Kidney glomerular epithelial cell (primary cell): ENCODE measurements around the gene BUD31.
"Not testable (repeated sequence)": the region's sequence is repeated elsewhere in the genome, so short reads cannot be mapped to it uniquely, and the experiment has no call there.

Experiments used
- DNase-seq: peaks from one replicate; lab custom pipeline; 2025; lab: John Stamatoyannopoulos, UW

The BUD31 gene

GRCh38 chr7:99380823-99381663, 27.7 kb upstream of the BUD31 start:
- no peak for DNase-seq

- DNase-seq = no peak
Observed at GRCh38 chr7:99381664-99382075, 27.1 kb upstream of the BUD31 start.

DNA sequence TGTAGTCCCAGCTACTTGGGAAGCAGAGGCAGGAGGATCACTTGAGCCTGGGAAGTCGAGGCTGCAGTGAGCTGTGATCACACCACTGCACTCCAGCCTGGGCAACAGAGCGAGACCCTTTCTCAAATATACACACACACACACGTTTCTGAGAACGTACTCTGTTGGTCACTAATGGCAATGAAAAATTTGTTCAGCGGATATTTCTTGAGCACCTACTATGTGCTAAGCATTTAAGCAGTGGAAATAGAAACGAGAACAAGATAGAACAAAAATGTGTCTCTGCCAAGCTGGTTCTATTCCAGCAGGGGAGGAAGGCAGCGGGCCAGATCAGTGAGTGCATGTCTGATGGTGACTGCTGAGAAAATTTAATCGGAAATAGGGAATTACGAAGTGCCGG, 25.6 kb upstream of the BUD31 start:
- no peak for DNase-seq

GRCh38 chr7:99383791-99384370, 24.9 kb upstream of the BUD31 start:
- DNase-seq = no peak

GRCh38 chr7:99384523-99384922, 24.2 kb upstream of the BUD31 start:
- no peak for DNase-seq

- no peak for DNase-seq
Observed at GRCh38 chr7:99385564-99385963, 23.2 kb upstream of the BUD31 start.

DNA sequence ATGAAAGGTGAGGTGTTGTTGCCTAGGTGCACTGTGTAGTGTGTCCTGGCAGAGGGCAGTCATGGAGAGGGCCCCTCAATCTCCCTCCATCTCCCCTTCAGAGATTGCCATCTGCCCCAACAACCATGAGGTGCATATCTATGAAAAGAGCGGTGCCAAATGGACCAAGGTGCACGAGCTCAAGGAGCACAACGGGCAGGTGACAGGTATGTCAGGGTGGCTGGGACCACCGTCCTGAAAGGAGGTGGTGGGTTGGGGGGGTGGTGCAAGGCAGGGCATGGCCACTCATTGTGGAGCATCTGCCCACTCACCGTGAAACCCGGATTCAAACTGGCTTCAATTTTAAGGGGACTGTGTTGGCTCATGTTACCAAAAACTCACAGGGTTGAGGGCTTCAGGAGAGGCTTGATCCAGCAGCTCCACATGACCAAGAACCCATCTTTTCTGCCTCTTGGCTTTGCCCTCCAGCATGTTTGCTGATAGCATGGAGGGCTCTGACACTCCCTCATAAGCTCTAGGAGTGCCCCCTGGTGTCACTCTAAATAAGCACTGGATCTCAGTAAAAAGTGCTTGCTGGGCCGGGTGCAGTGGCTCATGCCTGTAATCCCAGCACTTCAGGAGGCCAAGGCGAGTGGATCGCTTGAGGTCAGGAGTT, 22.1 kb upstream of the BUD31 start:
- no peak for DNase-seq

GRCh38 chr7:99387239-99387635, 21.5 kb upstream of the BUD31 start:
- not testable (repeated sequence) for DNase-seq

DNA sequence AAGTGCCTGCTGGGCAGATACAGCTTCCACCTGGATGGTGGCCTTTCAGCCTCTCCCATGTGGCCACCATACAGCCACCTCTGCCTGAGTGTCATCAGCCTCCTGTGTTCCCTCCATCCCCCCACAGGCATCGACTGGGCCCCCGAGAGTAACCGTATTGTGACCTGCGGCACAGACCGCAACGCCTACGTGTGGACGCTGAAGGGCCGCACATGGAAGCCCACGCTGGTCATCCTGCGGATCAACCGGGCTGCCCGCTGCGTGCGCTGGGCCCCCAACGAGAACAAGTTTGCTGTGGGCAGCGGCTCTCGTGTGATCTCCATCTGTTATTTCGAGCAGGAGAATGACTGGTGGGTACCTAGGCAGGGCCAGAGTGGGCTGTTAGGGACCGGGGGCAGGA, 20.9 kb upstream of the BUD31 start:
- DNase-seq = no peak

GRCh38 chr7:99389772-99390171, 19.0 kb upstream of the BUD31 start:
- no peak for DNase-seq

- DNase-seq = no peak
Observed at GRCh38 chr7:99390941-99391602, 17.7 kb upstream of the BUD31 start.

- DNase-seq = no peak
Observed at GRCh38 chr7:99392046-99392445, 16.7 kb upstream of the BUD31 start.

GRCh38 chr7:99392659-99393354, 16.0 kb upstream of the BUD31 start:
- no peak for DNase-seq

DNA sequence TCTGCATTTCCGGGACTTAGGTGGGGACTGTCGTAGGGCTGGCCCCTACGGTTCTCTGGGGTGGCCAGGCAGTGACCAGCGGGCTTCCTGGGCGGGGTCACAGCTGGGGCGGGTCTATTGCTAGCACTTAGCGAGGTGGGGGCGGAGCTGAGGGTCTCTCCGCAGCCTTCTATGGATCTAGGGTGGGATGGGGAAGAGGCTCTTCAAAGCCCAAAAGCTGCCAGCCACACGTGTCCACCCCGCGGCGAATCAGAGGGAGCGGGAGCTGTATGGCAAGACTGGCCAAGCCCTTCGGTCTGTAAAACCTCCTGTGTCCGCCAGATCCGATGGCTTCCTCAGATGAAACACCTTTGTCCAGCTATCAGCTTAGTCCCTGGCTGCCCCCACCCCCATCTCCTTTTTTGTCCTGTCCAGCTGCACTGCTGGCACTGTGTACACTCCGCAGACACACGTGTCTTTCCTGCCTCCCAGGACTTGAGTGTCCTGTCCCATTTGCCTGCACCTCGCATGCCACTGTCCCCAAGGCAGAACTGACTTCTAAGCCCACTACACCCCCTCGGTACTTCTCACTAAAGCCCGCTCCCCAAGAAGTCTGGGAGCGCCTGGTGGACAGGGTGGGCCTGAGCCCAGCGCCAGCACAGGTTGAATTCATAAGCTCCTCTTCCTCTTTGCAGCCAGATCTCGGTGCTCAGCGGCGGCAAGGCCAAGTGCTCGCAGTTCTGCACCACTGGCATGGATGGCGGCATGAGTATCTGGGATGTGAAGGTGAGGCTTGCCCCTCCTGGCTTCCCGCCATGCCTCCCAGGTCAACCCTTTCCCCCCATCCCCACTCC, 15.2 kb upstream of the BUD31 start:
- no peak for DNase-seq

DNA sequence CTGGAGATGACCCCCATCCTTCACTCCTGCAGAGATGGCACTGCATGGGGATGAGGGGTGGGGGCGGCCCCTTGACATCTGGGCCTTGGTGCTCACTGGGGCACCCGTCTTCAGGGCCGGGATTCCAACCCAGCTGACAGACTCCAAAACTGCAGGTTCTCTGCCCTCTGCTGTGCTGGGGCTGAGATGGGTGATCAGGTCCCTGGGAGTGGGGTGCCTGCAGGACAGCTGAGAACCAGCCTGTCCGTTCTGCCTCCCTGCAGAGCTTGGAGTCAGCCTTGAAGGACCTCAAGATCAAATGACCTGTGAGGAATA, 14.6 kb upstream of the BUD31 start:
- DNase-seq = no peak

GRCh38 chr7:99395616-99396327, 13.0 kb upstream of the BUD31 start:
- no peak for DNase-seq

DNA sequence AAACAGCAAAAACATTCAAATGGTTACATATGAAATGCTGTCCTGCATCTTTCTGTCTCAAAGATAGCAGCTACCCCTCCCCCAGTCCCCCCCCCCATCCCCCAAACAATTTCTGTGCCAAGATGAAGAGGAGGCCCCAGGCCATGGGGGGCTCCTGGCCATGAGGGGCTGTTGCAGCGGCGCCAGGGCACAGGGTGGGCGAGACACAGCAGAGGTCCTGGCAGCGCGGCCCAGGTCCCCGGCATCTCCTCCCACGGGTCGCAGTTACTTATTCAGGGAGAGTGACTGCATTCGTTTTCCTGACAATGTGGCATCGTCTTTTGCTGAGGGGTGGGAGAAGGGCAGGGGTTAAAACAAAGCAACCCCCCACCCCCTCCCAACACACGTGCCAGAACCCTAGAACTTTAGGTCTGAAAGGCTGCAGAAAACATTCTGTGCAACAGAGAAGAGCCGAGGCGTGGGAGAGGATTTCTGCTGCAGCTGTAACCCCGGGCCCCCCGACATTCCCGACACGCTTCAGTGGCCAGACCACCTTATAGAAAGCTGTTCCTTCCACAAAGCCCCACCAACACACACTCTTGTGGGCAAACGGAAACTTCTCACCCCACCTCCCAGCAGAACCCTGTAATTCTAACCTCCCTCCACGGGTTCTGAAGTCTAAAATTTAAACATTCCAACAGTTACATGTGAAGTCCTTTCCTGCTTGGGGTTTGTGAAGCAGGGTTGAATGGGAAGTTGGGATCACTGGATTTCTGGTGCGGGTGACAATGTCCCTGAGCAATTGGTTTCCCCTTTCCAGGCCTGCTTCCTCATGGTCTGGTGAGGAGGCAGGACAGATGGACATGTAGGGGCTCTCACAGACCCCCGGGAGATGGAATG, 12.1 kb upstream of the BUD31 start:
- DNase-seq = no peak

DNA sequence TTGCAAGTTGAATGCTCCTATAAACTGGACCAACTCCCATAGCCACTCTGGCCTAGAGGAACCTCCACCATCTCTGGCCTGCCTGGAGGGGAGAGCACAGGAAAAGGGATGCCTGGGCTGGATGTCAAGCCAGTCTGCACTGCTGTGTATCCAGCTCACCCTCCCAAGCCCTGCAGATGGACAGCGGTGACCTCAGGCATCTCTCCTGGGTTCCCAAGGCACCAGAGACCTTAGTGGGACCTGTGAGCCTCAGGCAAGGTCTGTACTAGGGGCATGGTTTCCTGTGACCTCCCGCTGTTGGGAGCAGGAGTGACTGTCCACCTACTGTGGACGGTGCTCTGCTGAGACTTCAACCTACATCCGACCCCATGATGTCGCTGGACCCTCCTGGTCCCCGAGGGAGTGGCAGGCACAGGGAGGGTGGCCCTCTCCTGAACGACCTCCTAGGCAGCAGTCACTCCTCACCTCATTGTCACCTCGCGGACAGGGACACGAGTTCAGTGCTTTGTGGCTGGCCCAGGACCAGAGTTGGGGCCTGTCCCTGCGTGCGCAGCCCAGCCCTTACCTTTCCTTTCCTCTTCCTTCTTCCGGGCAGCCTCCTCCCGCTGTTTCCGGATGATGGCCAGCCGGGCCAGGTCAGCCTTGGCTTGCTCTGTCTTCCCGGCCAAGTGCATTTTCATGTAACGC, 11.3 kb upstream of the BUD31 start:
- no peak for DNase-seq

- no peak for DNase-seq
Observed at GRCh38 chr7:99398891-99399445, 9.8 kb upstream of the BUD31 start.
